ENCODE measurements around the gene ZNF836.

DNA sequence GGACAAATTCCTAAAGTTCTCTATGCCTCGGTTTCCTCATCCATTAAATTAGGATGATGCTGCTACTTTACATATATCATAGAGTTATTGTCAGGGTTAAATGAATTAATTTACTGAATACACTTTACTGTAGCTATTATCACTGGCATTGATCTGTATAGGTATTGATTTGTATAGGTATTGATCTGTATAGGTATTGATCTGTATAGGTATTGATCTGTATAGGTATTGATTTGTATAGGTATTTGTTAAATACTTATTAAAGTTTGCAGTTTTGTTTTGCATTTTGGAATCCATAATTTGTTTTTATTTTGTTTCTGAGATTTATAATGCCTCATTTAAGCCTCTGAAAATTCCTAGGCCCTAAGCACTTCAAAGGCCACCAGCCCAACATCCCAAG is 16.0 kb upstream of the ZNF836 start:
- TF ChIP-seq, protein P1, sequence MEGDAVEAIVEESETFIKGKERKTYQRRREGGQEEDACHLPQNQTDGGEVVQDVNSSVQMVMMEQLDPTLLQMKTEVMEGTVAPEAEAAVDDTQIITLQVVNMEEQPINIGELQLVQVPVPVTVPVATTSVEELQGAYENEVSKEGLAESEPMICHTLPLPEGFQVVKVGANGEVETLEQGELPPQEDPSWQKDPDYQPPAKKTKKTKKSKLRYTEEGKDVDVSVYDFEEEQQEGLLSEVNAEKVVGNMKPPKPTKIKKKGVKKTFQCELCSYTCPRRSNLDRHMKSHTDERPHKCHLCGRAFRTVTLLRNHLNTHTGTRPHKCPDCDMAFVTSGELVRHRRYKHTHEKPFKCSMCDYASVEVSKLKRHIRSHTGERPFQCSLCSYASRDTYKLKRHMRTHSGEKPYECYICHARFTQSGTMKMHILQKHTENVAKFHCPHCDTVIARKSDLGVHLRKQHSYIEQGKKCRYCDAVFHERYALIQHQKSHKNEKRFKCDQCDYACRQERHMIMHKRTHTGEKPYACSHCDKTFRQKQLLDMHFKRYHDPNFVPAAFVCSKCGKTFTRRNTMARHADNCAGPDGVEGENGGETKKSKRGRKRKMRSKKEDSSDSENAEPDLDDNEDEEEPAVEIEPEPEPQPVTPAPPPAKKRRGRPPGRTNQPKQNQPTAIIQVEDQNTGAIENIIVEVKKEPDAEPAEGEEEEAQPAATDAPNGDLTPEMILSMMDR (IDR thresholded peaks at IDR 0.05): no peak
- TF ChIP-seq POLR2A (IDR thresholded peaks at IDR 0.05): no peak
